Measurements from ENCODE around the gene DCPS.
"Not testable (repeated sequence)": the region's sequence is repeated elsewhere in the genome, so short reads cannot be mapped to it uniquely, and the experiment has no call there.

DCPS gene

GRCh38 chr11:126357969-126358762 is 54.3 kb downstream of the DCPS start:
- in situ Hi-C loops (cut with MboI; ENCODE audit: low sequenced_read_pairs) = no loop called here

GRCh38 chr11:126358763-126359160 is 54.9 kb downstream of the DCPS start:
- in situ Hi-C loops (cut with MboI; ENCODE audit: low sequenced_read_pairs) = no loop called here

- in situ Hi-C loops (cut with MboI; ENCODE audit: low sequenced_read_pairs) = no loop called here
Measured at GRCh38 chr11:126359431-126360048, 55.7 kb downstream of the DCPS start.

GRCh38 chr11:126360049-126360446 is 56.2 kb downstream of the DCPS start:
- in situ Hi-C loops (cut with MboI; ENCODE audit: low sequenced_read_pairs) = no loop called here

- in situ Hi-C loops (cut with MboI; ENCODE audit: low sequenced_read_pairs) = no loop called here
Measured at GRCh38 chr11:126361400-126361799, 57.5 kb downstream of the DCPS start.

- in situ Hi-C loops (cut with MboI; ENCODE audit: low sequenced_read_pairs) = no loop called here
Measured at GRCh38 chr11:126362879-126363655, 59.2 kb downstream of the DCPS start.

GRCh38 chr11:126363706-126364248 is 59.9 kb downstream of the DCPS start:
- in situ Hi-C loops (cut with MboI; ENCODE audit: low sequenced_read_pairs) = no loop called here

- in situ Hi-C loops (cut with MboI; ENCODE audit: low sequenced_read_pairs) = not testable (repeated sequence)
Measured at GRCh38 chr11:126364735-126365134, 60.9 kb downstream of the DCPS start.

- in situ Hi-C loops (cut with MboI; ENCODE audit: low sequenced_read_pairs) = not testable (repeated sequence)
Measured at GRCh38 chr11:126365508-126365907, 61.6 kb downstream of the DCPS start.

GRCh38 chr11:126366064-126366822 is 62.4 kb downstream of the DCPS start:
- in situ Hi-C loops (cut with MboI; ENCODE audit: low sequenced_read_pairs) = no loop called here

GRCh38 chr11:126366823-126367654 is 63.2 kb downstream of the DCPS start:
- in situ Hi-C loops (cut with MboI; ENCODE audit: low sequenced_read_pairs) = not testable (repeated sequence)

- in situ Hi-C loops (cut with MboI; ENCODE audit: low sequenced_read_pairs) = not testable (repeated sequence)
Measured at GRCh38 chr11:126367806-126368205, 63.9 kb downstream of the DCPS start.

GRCh38 chr11:126368336-126369119 is 64.7 kb downstream of the DCPS start:
- in situ Hi-C loops (cut with MboI; ENCODE audit: low sequenced_read_pairs) = not testable (repeated sequence)

GRCh38 chr11:126370016-126370415 is 66.2 kb downstream of the DCPS start:
- in situ Hi-C loops (cut with MboI; ENCODE audit: low sequenced_read_pairs) = no loop called here

GRCh38 chr11:126371595-126371994 is 67.7 kb downstream of the DCPS start:
- in situ Hi-C loops (cut with MboI; ENCODE audit: low sequenced_read_pairs) = no loop called here

- in situ Hi-C loops (cut with MboI; ENCODE audit: low sequenced_read_pairs) = not testable (repeated sequence)
Measured at GRCh38 chr11:126373389-126374066, 69.7 kb downstream of the DCPS start.

GRCh38 chr11:126374562-126375300 is 70.9 kb downstream of the DCPS start:
- in situ Hi-C loops (cut with MboI; ENCODE audit: low sequenced_read_pairs) = not testable (repeated sequence)

- in situ Hi-C loops (cut with MboI; ENCODE audit: low sequenced_read_pairs) = no loop called here
Measured at GRCh38 chr11:126375726-126376125, 71.9 kb downstream of the DCPS start.

All from HL-60/S4 treated with retinoic acid at 250 ng/mL for 4 days and 3 days (cell line).